Neural progenitor cell (in vitro differentiated cells): Measurements from ENCODE around the gene WNT8B. TPM values are rescaled to one million over a fixed set of nuclear protein-coding genes. Genes with fewer than 3 reads are reported as not detected.

Source experiments
- DNase-seq: peaks from one replicate; pipeline ENCODE4 v3.0.0-alpha.2; 2016; ENCODE audit warnings: low spot score
- H2AFZ ChIP-seq: fragments of 200-600 bp; sonication (generic); replicated peaks from 2 replicates; pipeline ENCODE4 v1.6.1; 2016; ENCODE audit warnings: antibody characterized with exemption
- H3F3A ChIP-seq: fragments of 200-600 bp; sonication (generic); 2 replicates; pipeline ENCODE4 v1.6.1; 2016; ENCODE audit warnings: antibody characterized with exemption, low read depth
- H3K27ac ChIP-seq: fragments of 200-600 bp; sonication (generic); 2 replicates; pipeline ENCODE4 v1.5.1; 2016; ENCODE audit warnings: mild to moderate bottlenecking
- H3K27me3 ChIP-seq: fragments of 200-600 bp; sonication (generic); 2 replicates; pipeline ENCODE4 v1.6.1; 2016; ENCODE audit warnings: mild to moderate bottlenecking, moderate library complexity
- H3K36me3 ChIP-seq: fragments of 200-600 bp; sonication (generic); 2 replicates; pipeline ENCODE4 v1.5.1; 2016
- H3K4me1 ChIP-seq: fragments of 200-600 bp; sonication (generic); 2 replicates; pipeline ENCODE4 v1.6.1; 2016; ENCODE audit warnings: mixed run types
- H3K4me2 ChIP-seq: fragments of 200-600 bp; sonication (generic); 2 replicates; pipeline ENCODE4 v1.6.1; 2016
- H3K4me3 ChIP-seq: fragments of 200-600 bp; sonication (generic); 2 replicates; pipeline ENCODE4 v1.5.1; 2016
- H3K79me2 ChIP-seq: fragments of 200-600 bp; sonication (generic); 2 replicates; pipeline ENCODE4 v1.6.1; 2016; ENCODE audit warnings: low read depth
- H3K9ac ChIP-seq: fragments of 200-600 bp; sonication (generic); 2 replicates; pipeline ENCODE4 v1.6.1; 2016
- H3K9me3 ChIP-seq: fragments of 200-600 bp; sonication (generic); 2 replicates; pipeline ENCODE4 v1.5.1; 2016; ENCODE audit warnings: low read depth
- H4K20me1 ChIP-seq: fragments of 200-600 bp; sonication (generic); 2 replicates; pipeline ENCODE4 v1.6.1; 2016; ENCODE audit warnings: low read depth
- H3K27ac Mint-ChIP-seq: 3 replicates; pipeline ENCODE4 v1.8.0; 2021; ENCODE audit warnings: mixed read lengths
- H3K27me3 Mint-ChIP-seq: 2 replicates; pipeline ENCODE4 v1.8.0; 2022; ENCODE audit warnings: low read depth, mild to moderate bottlenecking, inconsistent platforms, moderate library complexity, mixed read lengths; ENCODE audit not compliant: insufficient read depth
- H3K36me3 Mint-ChIP-seq: 3 replicates; pipeline ENCODE4 v1.8.0; 2021; ENCODE audit warnings: mixed read lengths
- H3K4me1 Mint-ChIP-seq: 3 replicates; pipeline ENCODE4 v1.8.0; 2021; ENCODE audit warnings: mixed read lengths
- H3K4me3 Mint-ChIP-seq: 3 replicates; pipeline ENCODE4 v1.8.0; 2021; ENCODE audit warnings: mild to moderate bottlenecking, moderate library complexity, mixed read lengths
- H3K9me3 Mint-ChIP-seq: 3 replicates; pipeline ENCODE4 v1.8.0; 2020; ENCODE audit warnings: mixed read lengths
- CTCF ChIP-seq: fragments of 200-600 bp; sonication (generic); IDR thresholded peaks from 2 replicates; pipeline ENCODE4 v1.5.1; 2017; ENCODE audit warnings: antibody characterized with exemption, mild to moderate bottlenecking
- EZH2 ChIP-seq: fragments of 200-600 bp; sonication (generic); IDR thresholded peaks from 2 replicates; pipeline ENCODE4 v1.6.1; 2017; ENCODE audit warnings: antibody characterized with exemption, mild to moderate bottlenecking, moderate library complexity
- EZH2phosphoT487 ChIP-seq: fragments of 200-600 bp; sonication (generic); IDR thresholded peaks from 2 replicates; pipeline ENCODE4 v1.6.1; 2017; ENCODE audit warnings: antibody characterized with exemption
- total RNA-seq: library from RNA; depleted of rRNA; stranded (reverse); fragments of >200 nt; gene quantifications from 2 replicates; pipeline ENCODE4 v1.2.3, GENCODE V29; 2015; ENCODE audit warnings: low replicate concordance

WNT8B gene
- total RNA-seq: 5.8 and 9.0 TPM in 2 replicates

GRCh38 chr10:100462709-100463108 lies at the start of gene WNT8B:
Gene WNT8B, plus strand, starts transcription at chr10:100463009. Its CDS starts 160 bp downstream, at chr10:100463169.
- H3K27ac ChIP-seq: no peak within 1 kb of the TSS
- H3K9me3 ChIP-seq: no peaks in the 10 kb centered on the region
- Mint-ChIP-seq H3K27me3 (peaks cover 2% of the 10 kb centered on the region), H3K4me1 (peaks cover 41% of the 10 kb centered on the region), H3K4me3 (peak within 1 kb of the TSS; percentile 89), H3K27ac (peak within 1 kb of the TSS; percentile 68), H3K9me3 (peaks cover 10% of the 10 kb centered on the region), H3K36me3 (peaks cover 2% of the 10 kb centered on the region)
- peak; percentile 79 for DNase-seq
- TF ChIP-seq CTCF (no peak), EZH2phosphoT487 (peak; percentile 46)
- H3K4me3 ChIP-seq: peak within 1 kb of the TSS; percentile 39
- peaks cover 66% of the 10 kb centered on the region for H3K4me1 ChIP-seq
- H3K79me2 ChIP-seq: no peaks in the 10 kb centered on the region
- H3F3A ChIP-seq: peaks cover 23% of the 10 kb centered on the region
- H3K4me2 ChIP-seq: peak within 1 kb of the TSS; percentile 76
- H3K9ac ChIP-seq: no peak within 1 kb of the TSS
- H3K36me3 ChIP-seq: no peaks in the 10 kb centered on the region
- peaks cover 47% of the 10 kb centered on the region for H3K27me3 ChIP-seq
- no peak within 1 kb of the TSS for H2AFZ ChIP-seq
- no peaks in the 10 kb centered on the region for H4K20me1 ChIP-seq

- peaks cover 3% of the 10 kb centered on the region for H3K36me3 Mint-ChIP-seq
Measured at GRCh38 chr10:100413173-100413572, 49.6 kb upstream of the WNT8B start.

GRCh38 chr10:100419911-100420449 lies 42.8 kb upstream of the WNT8B start:
- no peak overlapping the region for H3K9ac ChIP-seq
- Mint-ChIP-seq H3K4me1 (peaks cover 7% of the 10 kb centered on the region), H3K9me3 (no peaks in the 10 kb centered on the region), H3K36me3 (no peaks in the 10 kb centered on the region), H3K27ac (peak overlapping the region; percentile 3), H3K4me3 (no peak overlapping the region), H3K27me3 (no peaks in the 10 kb centered on the region)
- no peaks in the 10 kb centered on the region for H3K4me1 ChIP-seq
- no peak overlapping the region for H3K4me3 ChIP-seq
- TF ChIP-seq EZH2 (no peak), CTCF (no peak), EZH2phosphoT487 (no peak)
- H3K9me3 ChIP-seq: no peaks in the 10 kb centered on the region
- H3K79me2 ChIP-seq: no peaks in the 10 kb centered on the region
- H2AFZ ChIP-seq: no peak overlapping the region
- no peak for DNase-seq
- H3K27ac ChIP-seq: no peak overlapping the region
- H3K27me3 ChIP-seq: no peaks in the 10 kb centered on the region
- H4K20me1 ChIP-seq: no peaks in the 10 kb centered on the region
- H3K4me2 ChIP-seq: no peak overlapping the region
- H3F3A ChIP-seq: no peaks in the 10 kb centered on the region
- H3K36me3 ChIP-seq: no peaks in the 10 kb centered on the region

More at GRCh38 chr10:100413173-100413572, 49.6 kb upstream of the WNT8B start:
- Mint-ChIP-seq H3K27ac (no peak overlapping the region), H3K4me1 (no peaks in the 10 kb centered on the region), H3K4me3 (no peak overlapping the region), H3K27me3 (no peaks in the 10 kb centered on the region), H3K9me3 (peaks cover 8% of the 10 kb centered on the region)
- H3K36me3 ChIP-seq: no peaks in the 10 kb centered on the region
- H4K20me1 ChIP-seq: no peaks in the 10 kb centered on the region
- no peaks in the 10 kb centered on the region for H3K79me2 ChIP-seq
- no peaks in the 10 kb centered on the region for H3K4me1 ChIP-seq
- no peak for DNase-seq
- no peak for TF ChIP-seq CTCF
- TF ChIP-seq EZH2phosphoT487: no peak
- no peak for TF ChIP-seq EZH2
- H2AFZ ChIP-seq: no peak overlapping the region
- no peak overlapping the region for H3K27ac ChIP-seq
- H3K9me3 ChIP-seq: no peaks in the 10 kb centered on the region
- H3K27me3 ChIP-seq: no peaks in the 10 kb centered on the region
- no peak overlapping the region for H3K4me2 ChIP-seq
- no peak overlapping the region for H3K4me3 ChIP-seq
- H3K9ac ChIP-seq: no peak overlapping the region
- no peaks in the 10 kb centered on the region for H3F3A ChIP-seq
